IPS-11a (cell line): ENCODE results near the gene DLX3.

Experiments used
- H3K4me3 ChIP-seq: one replicate; pipeline ENCODE4 v1.5.1; 2013; ENCODE audit warnings: low read depth, low read length, control low read depth

Gene DLX3

DNA sequence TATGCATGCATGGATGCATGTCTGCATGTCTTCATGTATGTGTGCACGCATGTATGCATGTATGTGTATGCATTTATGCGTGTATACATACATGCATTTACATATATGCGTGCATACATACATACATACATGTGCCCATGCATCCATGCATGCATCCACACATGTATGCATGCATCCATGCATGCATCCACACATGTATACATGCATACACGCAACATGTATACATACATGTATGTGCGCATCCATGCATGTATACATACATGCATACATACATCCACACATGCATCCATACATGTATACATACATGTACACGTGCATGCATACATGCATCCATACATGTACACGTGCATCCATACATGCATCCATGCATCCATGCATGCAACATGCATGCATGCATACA is 29.8 kb upstream of the DLX3 start:
- no peak overlapping the region for H3K4me3 ChIP-seq

DNA sequence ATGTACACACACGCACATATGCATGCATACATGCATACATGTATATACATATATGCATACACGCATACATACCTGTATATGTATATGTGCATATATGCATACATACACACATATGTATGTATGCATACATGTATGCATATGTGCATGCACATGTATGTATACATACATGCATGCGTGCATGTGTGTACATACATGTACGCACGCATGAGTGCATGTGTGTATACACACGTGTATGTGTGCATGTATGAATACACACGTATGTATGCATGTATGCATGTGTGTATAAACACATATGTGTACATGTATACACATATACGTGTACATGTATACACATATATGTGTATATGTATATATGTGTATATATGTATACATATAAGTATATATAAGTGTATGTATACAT is 28.5 kb upstream of the DLX3 start:
- no peak overlapping the region for H3K4me3 ChIP-seq

- H3K4me3 ChIP-seq: no peak overlapping the region
Measured at GRCh38 chr17:50022463-50023130, 27.6 kb upstream of the DLX3 start.

DNA sequence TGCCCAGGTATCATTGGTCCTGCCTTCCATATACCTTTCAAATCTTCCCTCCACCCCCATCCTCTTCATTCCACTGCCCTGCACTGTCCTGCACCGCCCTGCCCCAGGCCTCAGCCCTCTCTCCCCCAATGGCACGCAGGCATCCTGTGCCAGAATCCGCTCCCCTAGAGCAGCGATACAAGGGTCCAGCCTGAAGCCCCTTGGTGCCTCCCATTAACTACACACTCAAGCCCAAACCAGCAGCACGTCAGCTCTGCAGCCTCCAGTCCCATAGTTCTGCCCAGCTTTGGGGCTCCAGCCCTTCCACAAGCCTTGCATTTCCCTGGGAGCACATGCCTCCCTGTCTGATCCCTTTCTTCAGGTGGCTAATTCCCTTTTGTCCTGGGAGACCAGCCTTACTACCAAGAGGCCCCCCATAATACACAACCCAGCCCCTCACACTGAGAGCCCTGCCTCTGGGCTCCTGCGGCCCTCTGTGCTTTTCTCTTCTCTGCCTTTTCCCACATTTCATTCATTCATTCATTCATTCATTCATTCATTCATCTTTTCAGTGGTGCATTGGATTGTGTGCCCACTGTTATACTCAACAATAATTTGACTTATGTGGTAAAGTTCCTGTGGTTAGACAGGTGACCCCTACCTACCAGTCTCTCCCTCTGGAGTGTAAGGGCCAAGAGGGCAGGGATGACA is 26.8 kb upstream of the DLX3 start:
- H3K4me3 ChIP-seq: no peak overlapping the region

GRCh38 chr17:50020841-50021599 is 26.0 kb upstream of the DLX3 start:
- no peak overlapping the region for H3K4me3 ChIP-seq

- no peak overlapping the region for H3K4me3 ChIP-seq
Measured at GRCh38 chr17:50018909-50019308, 23.9 kb upstream of the DLX3 start.

DNA sequence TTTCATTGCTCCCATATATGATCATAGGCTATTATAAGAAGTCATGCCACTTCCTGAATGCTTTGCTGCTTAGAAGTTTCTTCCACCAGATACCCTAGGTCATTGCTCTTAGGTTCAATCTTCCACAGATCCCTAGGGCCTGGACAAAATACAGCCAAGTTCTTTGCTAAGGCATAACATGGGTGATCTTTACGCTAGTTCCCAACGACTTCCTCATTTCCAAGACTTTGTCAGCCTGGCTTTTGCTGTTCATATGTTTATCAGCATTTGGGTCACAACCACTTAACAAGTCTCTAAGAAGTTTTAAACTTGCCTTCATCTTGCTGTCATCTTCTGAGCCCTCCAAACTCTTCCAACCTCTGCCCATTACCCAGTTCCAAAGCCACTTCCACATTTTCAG is 20.1 kb upstream of the DLX3 start:
- H3K4me3 ChIP-seq: no peak overlapping the region

DNA sequence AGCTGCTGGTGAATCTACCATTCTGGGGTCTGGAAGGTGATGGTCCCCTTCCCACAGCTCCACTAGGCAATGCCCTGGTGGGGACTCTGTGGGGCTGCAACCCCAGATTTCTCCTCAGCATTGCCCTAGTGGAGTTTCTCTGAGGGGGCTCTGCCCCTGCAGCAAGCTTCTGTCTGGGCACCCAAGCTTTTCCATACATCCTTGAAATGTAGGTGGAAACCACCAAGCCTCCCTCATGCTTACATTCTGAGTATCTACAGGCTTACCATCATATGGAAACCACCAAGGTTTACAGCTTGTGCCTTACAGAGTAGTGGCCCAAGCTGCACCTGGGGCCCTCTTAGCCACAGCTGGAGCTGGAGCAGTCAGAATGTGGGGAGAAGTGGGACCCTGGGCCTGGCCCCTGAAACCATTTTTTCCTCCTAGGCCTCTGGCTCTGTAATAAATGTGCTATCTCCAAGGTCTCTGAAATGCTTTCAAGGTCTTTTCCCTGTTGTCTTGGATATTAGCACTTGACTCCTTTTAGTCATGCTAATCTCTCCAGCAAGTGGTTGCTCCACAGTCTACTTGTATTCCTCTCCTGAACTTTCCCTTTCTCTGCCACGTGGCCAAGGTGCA is 19.6 kb upstream of the DLX3 start:
- no peak overlapping the region for H3K4me3 ChIP-seq

DNA sequence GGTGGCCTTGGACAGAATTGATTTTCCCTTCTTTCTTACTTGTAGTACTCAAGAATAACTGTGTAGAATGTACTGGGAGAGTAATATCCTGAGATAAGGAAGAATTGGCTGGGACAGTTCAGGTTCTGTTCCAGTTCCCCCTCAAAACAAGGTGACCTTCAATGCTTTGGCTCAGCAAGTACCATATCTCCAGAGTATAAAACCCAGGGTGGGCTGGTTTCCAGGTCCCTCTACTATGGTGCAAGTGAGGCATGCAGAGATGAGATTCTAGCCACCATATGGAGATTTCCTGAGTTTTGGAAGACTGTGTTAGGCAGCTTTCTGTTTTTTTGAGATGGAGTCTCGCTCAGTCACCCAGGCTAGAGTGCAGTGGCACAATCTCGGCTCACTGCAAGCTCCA is 18.1 kb upstream of the DLX3 start:
- no peak overlapping the region for H3K4me3 ChIP-seq

- H3K4me3 ChIP-seq: no peak overlapping the region
Measured at GRCh38 chr17:50009282-50009681, 14.3 kb upstream of the DLX3 start.

DNA sequence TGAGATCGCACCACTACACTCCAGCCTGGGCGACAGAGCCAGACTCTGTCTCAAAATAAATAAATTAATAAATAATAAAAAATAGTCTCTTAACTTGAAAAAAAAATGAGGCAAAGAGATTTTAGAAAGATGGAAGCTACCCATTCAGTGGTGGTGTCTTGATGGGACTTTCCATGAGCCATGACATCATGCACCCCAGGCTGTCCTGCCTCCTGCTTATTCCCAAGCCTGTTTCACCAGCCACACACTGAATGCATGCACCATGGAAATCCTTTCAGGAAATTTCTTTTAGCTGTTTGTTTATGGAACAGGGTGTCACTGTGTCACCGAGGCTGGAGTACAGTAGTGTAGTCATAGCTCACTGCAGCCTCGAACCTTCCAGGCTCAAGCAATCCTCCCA is 8.9 kb upstream of the DLX3 start:
- no peak overlapping the region for H3K4me3 ChIP-seq

- no peak overlapping the region for H3K4me3 ChIP-seq
Measured at GRCh38 chr17:49998836-49999511, 4.0 kb upstream of the DLX3 start.

GRCh38 chr17:49997773-49998703 is 3.0 kb upstream of the DLX3 start:
- no peak overlapping the region for H3K4me3 ChIP-seq

DNA sequence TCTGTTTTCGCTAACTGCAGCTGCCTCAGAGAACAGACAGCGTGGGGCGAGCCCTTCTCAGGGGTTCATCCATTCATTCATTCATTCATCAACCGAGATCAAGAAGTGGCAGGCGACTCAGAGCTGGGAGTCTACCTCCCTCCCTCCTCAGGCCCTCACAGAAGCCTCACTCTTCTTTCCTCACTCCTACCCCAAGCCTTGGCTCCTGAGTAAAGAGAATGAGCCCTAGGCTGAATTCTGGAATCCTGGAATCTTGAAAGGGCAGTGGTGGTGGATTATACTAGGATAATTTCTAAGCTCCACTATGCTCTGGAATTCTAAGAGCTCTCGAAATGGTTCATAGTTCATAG is 2.3 kb upstream of the DLX3 start:
- no peak overlapping the region for H3K4me3 ChIP-seq

DNA sequence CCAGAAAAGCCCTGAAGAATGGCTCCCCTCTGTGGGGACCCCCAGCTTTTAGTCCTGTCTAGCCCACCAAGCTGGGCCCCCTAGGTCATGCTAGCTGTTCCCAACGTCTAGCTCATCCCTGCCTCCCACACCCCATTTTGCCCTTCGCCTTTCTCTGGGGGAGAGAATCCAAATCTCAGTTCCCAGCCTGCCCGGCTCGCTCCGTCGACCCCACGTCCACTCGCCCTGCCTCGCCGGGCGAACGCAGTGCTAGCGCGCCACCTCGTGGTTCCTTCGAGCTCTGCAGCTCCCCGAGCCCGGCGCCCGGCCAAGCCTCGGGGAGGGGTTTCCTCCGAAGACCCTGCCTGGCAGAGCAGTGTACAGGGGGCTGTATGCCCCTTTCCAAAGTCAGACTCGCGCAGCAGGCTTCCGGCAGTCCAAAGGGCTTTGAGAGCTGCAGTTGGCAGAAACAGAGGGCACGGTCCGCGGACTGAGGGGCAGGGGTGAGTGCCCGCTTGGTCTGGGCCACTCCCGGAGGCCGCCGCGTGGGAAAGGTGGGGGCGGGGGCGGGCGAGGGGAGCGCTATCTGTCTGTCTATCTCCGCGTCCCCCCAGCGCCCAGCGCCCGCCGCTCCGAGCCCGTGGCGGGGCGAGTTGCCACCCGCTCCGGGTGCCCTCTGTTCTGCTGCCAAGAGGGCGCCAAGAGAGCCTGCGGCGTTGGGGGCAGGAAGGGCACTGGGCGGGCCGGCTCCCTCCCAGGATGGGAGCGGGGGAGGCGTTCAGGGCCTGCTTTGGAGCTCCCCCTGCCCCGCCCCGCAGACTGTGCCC is 1.7 kb upstream of the DLX3 start:
- H3K4me3 ChIP-seq: peak overlapping the region; percentile 5

DNA sequence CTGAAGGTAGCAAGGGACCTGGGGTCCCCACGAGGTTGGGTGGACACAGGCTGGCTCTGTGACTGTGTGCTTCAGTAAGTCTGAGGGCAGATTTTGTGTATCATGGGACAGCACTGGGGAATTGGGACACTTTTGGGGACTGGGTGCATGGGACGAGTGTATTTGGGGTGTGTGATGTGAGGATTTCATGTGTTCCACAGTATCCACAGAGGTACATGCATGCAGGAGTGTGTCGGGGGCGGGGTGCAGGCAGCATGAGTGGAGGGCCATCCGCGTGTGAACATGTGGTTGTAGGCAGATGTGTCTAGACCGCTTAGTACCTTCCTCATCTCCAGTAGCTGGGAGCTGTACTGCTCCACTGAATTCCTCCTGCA is 1.1 kb upstream of the DLX3 start:
- no peak overlapping the region for H3K4me3 ChIP-seq

GRCh38 chr17:49994085-49995054 is 654 bp downstream of the DLX3 start:
- peak overlapping the region; percentile 33 for H3K4me3 ChIP-seq

DNA sequence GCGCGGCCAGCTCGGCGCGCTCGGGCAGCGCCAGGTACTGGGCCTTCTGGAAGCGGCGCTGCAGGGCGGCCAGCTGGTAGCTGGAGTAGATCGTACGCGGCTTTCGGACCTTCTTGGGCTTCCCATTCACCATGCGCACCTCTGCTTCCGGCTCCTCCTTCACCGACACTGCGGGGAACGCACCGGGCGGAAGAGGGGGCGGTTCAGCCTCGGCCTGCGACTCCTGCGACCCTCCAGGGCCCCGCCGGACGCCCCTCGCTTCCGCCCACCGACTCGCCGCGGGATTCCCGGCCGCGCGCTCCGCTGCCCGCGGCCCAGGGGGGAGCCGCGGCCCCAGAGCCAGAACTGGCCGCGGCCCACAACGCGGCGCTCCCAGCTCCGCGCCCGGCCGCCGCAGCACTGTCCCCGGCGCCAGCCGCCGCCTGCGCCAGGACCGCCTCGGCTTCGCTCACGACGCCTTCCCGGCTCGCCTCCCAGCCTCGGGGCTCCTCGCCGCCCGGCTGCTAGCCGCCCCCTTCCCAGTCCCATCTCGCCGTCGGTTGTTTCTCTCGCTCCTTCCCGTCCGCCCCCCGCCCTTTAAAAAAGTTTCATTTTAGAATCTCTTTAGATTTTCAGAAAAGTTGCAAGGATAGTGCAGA is 1.5 kb downstream of the DLX3 start:
- H3K4me3 ChIP-seq: peak overlapping the region; percentile 41
